GM03348 (cell line): ENCODE measurements around the gene LAMC1.

Source experiments
- DNase-seq: peaks from one replicate; pipeline ENCODE4 v3.0.0; 2012; ENCODE audit warnings: low spot score

Gene LAMC1

DNA sequence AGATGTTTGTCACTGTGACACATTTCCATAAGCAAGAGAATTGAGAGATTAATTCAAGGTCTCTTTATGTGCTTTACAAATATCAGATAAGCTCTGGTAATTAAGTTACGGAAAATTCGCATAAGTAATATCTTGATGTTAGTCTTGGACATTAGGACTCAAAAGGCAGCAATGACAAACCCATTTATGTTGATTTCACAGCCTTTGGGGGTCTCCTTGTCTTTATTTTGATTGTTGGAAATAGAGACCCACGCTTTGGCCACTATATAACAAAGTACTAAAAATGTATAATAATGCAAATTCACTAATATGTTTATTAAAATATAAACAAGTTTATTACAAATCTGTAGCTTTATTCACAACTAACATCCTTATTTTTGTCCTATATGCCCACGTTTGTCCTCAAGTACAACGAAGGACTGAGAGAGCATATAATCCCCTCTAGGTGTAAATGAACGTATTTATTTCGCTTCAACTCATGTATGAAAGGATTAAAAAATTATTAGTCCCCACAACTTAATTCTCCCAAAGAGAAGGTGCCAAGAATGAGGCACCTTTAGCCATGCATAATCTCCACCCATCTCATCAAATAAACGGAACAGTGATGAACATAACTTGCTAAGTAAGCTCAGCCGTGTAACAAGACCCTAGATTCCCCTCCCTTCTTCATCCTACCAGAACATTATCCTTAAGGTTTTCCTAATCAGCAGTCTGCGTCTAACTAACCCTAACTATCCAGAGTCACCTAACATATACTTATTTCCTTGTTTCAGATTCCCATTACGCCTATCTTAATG lies 1.6 kb upstream of the LAMC1 start:
- DNase-seq, result no peak

DNA sequence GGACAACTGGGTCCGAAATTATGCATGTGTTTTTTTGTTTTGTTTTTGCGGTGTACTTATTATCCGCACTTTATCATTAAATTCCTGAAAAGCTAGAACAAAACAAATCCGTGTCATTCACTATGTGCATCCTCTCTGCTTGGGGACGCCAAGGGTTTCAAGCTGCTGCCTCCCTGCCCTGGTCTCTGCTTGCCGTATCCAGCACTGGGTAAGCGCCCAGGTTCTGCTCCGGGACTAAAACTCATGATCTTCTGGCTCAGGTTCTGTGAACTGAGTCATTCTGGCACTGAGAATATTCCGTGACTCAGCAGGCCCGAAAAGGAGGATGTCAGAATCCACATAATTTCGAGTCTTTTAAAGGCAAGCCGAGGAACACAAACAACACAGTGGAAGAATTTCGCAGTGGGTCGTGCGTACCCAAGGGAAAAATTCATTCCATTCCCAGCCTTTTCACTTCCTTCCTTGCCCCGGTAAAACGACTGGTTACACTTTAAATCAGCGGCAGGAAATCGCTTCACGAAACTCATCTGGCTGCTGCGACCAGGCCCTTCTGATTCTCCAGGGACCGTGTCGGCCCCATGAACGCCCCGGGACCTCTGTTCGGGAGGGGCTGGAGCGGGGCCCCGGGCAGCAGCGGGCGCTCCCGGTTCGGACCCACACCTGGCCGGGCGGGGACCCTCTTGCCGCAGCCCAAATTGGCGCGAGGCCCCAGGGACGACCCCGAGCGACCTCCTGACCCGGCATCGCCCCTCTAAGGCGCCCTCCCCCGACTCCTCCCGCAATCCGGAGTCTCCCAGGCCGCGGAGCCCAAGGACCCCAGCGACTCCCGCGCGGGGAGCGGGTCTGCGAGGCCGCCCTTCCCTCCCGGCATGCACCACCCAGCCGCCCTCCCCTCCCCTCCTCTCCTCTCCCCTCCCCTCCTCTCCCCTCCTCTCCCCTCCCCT lies 746 bp upstream of the LAMC1 start:
- peak; percentile 91 for DNase-seq

DNA sequence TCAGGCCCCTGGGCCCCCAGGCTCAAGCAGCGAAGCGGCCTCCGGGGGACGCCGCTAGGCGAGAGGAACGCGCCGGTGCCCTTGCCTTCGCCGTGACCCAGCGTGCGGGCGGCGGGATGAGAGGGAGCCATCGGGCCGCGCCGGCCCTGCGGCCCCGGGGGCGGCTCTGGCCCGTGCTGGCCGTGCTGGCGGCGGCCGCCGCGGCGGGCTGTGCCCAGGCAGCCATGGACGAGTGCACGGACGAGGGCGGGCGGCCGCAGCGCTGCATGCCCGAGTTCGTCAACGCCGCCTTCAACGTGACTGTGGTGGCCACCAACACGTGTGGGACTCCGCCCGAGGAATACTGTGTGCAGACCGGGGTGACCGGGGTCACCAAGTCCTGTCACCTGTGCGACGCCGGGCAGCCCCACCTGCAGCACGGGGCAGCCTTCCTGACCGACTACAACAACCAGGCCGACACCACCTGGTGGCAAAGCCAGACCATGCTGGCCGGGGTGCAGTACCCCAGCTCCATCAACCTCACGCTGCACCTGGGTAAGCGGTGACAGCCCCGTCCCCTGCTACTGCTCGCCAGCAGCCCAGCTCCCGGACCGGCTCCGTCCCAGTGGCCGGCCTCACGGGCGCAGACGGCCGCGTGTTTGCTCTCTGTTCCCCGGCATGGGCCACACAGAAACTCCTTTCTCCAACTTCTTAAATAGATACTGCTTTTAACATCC lies 539 bp downstream of the LAMC1 start:
- peak; percentile 51 for DNase-seq

DNA sequence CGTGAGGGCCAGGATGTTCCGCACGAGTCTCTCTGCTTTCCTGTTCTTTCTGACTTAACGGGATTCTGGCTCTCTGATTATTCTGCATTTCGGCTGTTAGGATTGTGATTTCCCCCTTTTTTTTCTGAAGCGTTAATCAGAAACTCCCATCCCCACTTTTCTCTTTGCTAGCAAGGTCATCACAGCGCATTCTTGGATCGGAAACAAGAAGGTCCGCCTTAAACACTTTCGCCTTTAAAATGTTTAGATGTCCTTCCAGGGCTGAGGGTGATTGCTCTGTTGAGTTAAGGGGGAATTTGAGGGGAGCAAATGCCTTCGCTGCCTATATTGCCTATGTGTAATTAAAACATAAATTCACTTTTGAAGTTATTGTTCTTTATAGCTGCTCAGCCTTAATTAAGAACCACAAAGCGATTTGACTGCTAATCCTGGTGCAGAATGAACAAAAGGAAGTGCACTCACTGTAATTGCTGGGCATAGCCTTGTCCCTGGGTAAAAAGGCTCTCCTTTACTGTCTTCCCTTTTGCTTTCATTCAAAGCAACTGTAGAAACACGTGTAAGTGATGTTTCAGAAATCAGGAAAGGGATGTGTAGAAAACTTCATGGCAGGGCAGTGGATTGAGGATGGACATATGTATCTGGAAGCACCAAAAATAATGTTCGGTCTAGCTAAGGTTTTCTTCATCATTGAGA lies 1.2 kb downstream of the LAMC1 start:
- DNase-seq, result no peak

DNA sequence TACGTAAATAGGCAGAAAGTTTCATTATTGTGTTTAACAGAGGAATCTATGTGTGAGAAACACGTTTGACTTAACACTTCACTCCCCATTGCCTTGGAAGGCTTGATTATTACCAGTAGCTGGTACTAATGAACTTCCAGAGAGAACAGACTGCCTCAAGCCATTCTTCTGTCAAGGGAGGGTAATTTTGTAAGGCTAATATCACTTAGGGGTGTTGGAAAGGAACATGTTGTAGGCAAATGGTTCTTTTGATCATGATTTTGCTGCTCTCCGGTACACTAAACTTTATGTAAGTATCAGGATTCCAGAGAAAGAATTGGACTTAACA lies 1.8 kb downstream of the LAMC1 start:
- DNase-seq, result no peak

DNA sequence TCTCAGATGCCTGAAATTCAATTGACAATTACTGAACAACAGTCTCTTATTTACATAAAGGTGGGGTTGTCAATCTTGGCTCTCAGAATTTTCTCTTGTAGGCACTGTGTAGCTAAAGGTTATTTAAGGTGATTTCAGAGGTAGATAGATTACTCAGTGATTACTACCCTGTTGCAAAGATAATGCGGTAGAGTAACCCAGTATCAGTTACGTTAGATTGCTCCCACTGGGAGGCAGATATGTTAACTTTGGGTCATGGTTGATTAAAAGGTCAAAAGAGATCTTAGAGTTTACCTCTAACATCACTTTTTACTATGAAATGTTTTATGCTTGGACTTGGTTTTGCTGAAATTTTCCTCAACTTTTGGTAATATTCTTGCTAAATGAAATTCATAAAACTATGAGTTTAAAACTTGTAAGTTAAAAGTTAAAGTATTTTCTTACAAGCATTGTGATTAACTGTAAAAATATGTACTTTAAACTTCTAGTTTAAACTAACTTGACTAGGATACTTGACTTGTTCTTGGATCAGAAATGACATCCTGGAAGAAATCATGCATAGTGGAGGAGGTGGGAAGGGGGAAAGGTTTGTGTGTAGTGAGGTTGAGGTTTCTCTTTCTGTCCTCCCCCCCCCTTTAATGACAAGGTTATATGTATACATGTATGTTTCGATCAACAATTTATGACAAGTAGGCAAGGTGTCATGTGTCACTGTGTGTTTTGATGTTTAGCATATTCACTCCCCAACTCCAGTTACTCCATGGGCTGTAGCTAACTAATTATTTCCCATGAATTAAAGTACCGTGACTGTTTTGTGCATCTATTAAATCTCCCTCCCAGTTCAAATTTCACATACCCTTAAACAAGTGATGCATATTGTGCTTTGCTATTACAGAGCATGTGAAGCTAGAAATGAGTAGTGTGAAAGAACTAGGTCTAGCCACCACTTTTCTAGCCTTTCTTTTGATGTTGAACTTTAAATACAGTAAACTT lies 2.9 kb downstream of the LAMC1 start:
- DNase-seq, result no peak

DNA sequence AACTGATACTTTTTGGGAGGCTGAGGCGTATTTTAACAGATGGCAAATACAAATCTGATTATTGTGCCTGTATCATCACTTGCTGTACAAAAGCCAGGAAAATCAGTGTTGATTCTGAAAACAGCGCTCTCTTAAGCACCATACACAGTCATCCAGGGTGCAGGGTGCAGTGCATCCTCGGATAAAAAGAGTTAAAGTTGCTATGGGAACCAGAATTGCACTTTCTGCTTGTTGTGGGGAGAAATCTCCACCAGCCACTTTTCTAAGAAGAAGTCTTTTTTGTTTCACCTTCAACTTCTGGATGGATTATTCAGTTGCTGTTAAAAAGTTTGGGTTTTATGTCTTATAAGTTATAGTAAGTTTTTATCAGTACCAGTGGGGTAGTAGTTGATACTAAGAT lies 3.8 kb downstream of the LAMC1 start:
- DNase-seq, result no peak

DNA sequence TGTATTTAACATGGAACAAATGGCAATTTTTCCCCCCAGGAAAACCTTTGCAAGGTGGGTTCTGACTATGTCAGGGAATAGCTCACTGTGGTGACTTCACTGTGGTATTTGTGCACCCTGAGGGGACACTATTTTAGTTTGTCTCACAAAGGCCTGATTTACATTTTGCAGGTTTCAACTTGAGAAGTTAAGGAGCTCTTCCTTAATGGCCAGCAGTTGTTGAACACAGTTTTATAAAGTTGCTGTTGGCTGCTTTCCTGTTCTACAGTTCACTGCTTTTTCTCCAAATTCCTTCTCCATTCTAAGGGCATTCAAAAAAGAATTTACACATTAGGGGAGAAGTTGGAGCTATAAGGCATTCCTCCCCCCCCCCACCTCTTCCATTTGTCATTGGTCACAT lies 4.6 kb downstream of the LAMC1 start:
- no peak for DNase-seq

DNA sequence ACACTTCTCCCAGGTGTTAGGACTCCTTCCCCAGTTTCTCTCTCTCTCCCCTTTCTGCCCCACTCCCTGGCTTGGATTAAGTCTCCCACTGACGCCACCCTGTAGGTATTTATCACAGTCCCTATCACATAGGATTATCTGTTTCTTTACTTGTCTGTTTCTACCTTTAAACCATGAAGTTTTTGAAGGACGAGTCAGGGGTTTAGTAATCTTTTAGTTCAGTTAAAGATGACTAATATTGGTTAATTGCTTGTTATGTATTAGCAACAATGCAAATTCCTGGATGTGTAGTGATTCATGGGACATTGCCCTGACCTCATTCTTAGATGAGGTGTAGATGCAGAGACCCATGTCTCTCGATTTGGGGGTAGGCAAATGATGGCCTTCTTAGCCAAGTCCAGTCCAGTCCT lies 6.4 kb downstream of the LAMC1 start:
- DNase-seq, result peak; percentile 48

DNA sequence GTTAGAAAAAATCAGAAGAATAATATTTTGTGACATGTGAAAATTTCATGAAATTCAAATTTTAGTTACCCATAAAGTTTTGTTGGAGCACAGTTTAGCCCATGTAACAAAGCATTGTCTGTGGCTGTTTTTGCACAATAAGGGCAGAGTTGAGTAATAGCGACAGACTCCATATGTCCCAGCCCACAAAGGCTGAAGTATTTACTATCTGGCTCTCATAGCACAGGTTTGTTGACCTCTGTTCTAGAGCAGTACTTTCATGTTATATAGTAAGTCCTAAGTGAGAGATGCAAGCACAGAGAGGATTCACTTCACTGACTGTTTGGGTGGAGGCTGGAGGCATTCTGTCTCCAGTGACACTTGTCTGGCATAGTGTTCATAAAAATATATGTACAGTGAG lies 6.8 kb downstream of the LAMC1 start:
- no peak for DNase-seq

DNA sequence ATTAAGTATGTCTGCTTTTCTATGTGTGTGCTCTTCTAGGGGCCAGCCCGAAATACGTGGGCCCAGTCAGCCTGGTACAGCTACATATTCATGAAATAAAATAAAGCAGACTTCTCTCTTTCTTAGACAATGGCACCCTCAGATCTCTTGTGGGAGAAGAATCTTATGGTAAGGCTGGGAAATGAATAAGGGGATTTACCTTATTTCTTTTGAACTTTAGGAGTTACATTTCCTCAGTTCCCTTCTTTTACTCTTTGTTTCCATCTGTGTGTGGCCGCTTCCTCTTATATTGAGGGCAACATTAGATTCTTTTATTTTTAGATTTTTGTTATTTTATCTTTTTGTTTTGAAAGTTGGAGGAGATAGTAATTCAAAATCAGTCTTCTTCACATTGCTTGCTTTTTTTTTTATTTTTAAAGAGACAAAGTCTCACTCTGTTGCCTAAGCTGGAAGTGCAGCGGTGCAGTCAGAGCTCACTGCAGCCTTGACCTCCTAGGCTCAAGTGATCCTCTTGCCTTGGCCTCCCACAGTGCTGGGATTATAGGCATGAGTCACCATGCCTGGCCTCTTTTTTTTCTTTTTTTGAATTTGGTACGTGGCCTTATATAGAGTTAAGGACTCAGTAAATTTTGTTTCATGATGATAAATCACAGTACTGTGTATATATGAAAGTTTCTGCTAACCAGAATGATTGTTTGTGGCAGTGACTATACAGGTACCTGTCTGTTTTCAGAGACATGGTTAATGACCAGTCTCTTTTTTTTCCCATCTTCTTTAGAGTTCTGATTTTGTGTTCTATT lies 9.1 kb downstream of the LAMC1 start:
- no peak for DNase-seq

DNA sequence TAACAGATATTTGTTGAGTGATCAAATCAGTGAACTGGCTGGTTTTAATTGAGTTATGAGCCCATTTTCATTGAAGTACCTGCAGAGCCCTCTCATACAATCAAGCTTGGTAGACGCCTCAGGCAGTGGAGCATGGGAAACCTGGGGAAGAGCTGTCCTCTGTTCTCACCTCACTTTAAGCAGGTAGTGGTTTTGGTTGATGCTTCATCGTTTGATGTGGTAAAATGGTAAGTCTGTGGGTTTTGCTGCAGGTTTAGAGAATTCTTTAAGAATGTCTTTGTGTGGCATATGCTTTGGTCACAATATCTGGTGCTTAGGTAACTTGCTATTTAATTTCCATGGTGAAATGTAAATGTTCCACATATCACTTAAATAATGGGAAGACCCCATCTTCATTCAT lies 10.0 kb downstream of the LAMC1 start:
- DNase-seq, result no peak

DNA sequence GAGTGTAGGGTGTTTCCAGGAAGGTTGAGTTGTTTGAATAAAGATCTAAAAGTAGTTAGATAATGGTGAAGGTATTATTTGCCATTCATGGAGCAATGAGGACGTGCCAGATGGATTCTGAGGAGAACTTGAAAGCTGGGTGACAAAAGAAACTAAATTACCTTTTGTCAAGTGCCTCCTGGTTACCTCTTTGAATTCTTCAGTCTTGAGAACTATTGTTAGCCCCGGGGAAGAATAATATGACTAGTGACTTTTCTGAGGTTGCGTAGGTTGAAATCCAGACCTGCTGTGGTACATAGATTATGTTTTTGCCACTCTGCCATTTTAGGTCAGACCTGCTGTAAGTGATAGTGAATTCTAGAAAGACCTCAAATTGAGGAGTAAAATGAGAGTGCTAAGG lies 11.5 kb downstream of the LAMC1 start:
- no peak for DNase-seq

DNA sequence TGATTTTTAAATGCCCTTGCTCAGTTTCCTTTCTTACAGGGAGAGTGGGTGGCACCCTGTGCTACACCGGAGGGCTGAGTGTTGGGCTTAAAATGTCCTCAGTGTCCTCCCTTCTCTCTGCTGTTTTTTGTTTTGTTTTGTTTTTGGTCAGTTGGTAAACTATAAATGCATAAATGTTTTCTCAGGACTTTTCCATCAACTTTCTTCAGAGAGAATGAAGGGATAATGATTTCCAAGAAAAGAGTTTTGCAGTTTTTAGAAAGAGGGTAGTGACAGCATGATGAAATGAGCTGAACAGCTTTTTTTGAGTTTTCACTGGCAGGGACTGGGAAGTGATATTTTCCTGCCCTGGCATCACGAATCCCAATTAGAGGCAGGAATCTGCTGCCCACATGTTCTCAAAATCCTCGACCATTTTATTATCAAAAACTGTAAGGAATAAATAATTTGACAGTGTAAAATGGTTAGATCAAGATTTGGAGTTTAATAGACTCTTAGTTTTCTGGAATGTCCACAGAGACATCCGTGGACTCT lies 15.2 kb downstream of the LAMC1 start:
- DNase-seq, result no peak

DNA sequence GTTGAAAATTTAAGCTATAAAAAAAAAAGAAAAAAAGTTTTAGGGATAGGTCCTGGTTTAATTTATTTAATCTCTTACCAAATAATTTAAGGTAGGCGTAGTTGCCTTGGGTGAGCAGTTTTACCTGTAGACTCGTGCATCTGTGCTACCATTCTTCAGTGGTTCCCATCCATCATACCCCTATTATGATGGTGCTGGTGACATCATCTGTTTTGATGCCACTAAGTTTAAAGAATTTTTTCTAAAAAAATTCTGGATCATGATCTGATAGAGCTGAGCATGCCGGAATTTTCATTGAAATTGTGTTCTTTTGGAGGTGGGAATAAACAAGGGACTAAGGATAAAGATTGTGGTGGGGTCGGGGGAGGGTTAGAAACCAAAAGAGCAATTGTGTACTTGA lies 15.7 kb downstream of the LAMC1 start:
- no peak for DNase-seq

DNA sequence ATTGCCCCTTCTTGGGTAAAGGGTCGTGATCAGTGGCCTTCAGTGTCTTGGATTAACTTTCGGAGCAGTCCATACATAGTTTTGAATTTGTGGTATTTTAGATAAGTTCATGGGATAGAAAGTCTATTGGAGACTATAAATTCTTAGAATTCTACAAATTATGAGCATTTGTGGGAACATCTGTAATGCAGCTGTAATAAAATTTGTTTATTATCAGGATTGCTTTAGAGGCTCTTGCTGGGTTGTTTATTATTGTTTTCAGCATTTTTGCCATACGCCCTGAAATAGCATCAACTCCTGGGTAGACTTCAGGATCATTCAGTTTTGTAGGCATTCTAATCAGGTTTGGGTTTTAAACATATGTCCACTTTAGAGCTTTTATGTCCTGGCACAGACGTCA lies 16.1 kb downstream of the LAMC1 start:
- DNase-seq, result no peak

DNA sequence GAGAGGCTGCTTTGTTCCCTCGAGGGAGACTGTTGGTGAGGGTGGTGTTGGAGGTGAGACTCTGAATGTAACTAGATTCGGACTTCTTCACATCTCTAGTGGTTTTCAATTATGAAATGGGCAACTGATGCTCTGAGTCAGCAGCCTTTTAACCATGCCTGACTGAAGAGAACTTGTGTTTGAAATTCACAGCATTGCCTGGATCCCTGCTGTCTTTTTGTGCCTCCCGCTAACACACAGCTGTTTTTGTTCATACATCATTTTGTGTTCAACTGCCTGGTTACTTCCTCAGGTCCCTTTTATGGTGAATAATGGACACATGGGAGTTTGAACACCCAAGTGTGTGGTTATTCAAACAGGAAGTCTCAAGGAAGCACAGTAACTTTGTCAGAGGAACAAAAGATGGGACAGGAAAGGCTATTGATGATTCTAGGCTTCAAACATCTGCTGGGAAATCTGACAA lies 16.8 kb downstream of the LAMC1 start:
- peak; percentile 54 for DNase-seq

DNA sequence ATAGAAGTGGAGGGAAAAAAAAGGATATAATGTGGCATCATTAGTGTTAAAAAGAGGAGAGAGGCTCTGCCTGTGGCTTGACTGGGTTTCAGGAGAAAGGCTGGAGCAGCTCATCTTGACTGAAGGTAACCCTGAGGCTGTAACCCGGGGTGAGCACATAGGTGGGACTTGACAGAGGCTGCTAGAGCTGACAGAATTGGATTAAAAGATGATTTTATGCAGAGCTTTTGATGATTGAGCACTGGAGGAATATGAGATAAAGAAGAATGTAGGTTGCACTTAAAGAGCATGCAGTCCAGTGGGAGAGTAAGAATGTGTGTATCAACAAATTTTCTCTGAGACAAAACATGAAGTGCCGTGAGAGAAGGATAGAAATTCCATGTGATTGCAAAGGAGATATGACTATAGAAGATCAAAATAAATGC lies 17.3 kb downstream of the LAMC1 start:
- no peak for DNase-seq

DNA sequence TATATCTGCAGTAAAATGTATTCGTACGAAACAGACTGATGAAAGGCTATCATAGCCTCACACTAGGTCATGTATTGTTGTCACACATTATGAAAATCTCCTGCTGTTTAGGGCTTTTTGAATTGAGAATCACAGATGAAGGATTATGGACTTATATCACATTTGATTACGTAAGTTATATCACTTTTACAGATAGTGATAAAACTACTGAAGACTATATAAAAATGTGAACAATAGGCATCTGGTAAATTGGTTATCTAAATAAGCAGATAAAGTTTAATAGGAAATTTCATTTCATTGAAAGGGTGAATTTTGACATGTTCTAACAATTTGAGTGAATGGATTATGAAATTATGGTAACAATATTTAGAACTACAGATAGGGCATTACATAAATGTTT lies 20.0 kb downstream of the LAMC1 start:
- DNase-seq, result no peak
